ENCODE results near the gene USP53. TPM values are rescaled to one million over a fixed set of nuclear protein-coding genes. Genes with fewer than 3 reads are reported as not detected.

The USP53 gene
- total and polyA plus RNA-seq, 2 of the 13 experiments (the other 11 are each of a cell fraction or from before 2014, with no cell fraction given), result 5.3 to 8.1 TPM

DNA sequence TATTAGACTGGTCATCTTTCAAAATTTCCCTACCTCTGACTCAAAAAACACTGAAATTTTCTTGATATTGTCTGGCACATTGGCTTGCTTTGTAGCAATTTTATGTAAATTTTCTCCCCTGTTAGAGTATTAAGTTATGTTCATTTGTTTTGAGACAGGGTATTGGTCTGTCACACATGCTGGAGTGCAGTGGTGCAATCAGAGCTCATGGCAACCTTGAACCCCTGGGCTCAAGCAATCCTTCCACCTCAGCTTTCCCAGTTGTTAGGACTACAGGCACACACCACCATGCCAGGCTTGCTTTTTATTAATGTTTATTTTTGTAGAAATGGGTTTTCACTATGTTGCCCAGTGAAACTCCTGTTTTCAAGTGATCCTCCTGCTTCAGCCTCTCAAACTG, 91.9 kb downstream of the USP53 start:
- no peaks in the 10 kb centered on the region for H3K36me3 ChIP-seq (replicated peaks in 1 of 2; ENCODE audit: control insufficient read depth in 1 of 2, insufficient read depth in 2 of 2, low read length in 2 of 2)
- no TSS peak for BruUV-seq (replicated peaks)
- ATAC-seq, result peak; percentile 7; the same call in 1 of the 3 replicates
- intact Hi-C loops (cut with micrococcal nuclease; ENCODE audit: unreplicated experiment) (loop anchor here (5.0 kb wide), 2 partner anchors 322 to 748 kb away; no protein-coding TSS in a partner anchor), in situ Hi-C loops (cut with HindIII; ENCODE audit: extremely low pct_ligation_motif_present, low pct_unique_long_range_greater_than_20kb) (no loop called here)
- peak; percentile 28 for DNase-seq (ENCODE audit: low spot score)
- no peak overlapping the region for H3K9ac ChIP-seq (ENCODE audit: insufficient read depth, low read depth, low read length)
- ChIA-PET POLR2A (no interaction called here), CTCF (ENCODE audit: low intra/inter-chr PET ratio, low total read pairs) (no interaction called here)
- H3K27ac ChIP-seq (ENCODE audit: extremely low read length, insufficient read depth, low read length), result peak overlapping the region; percentile 52
- H3K27me3 ChIP-seq (ENCODE audit: control insufficient read depth in 1 of 2, insufficient read depth in 2 of 2, low read length in 2 of 2), result peaks cover 0 to 5% of the 10 kb centered on the region in 2 experiments; a peak in 2 of 5 replicates
- no peak overlapping the region for H2AFZ ChIP-seq (ENCODE audit: low read length)
- TF ChIP-seq SAP130 (CRISPR knock-in tag; IDR thresholded peaks at IDR 0.05; ENCODE audit: low read depth) (peak; percentile 41; the same call in 1 of the 2 replicates), RARA (CRISPR knock-in tag; IDR thresholded peaks at IDR 0.05) (peak; percentile 45; the same call in 1 of the 2 replicates), HNF4A (CRISPR knock-in tag; IDR thresholded peaks at IDR 0.05) (peak; percentile 64), MED1 (CRISPR knock-in tag; IDR thresholded peaks at IDR 0.05) (peak; percentile 31; the same call in 1 of the 2 replicates), ZNF780A (CRISPR knock-in tag; IDR thresholded peaks at IDR 0.05) (no peak), CEBPB (IDR thresholded peaks at IDR 0.05; ENCODE audit: borderline replicate concordance, low read depth, low read length) (peak; percentile 86), NR2F6 (IDR thresholded peaks at IDR 0.05) (no peak), NR2F6 (CRISPR knock-in tag; IDR thresholded peaks at IDR 0.05) (0 out of 2 replicates have a peak, but pooled peaks have one; percentile 16), ZNF644 (CRISPR knock-in tag; IDR thresholded peaks at IDR 0.05; ENCODE audit: low read depth) (0 out of 2 replicates have a peak, but pooled peaks have one; percentile 22), TBX2 (CRISPR knock-in tag; IDR thresholded peaks at IDR 0.05; ENCODE audit: borderline replicate concordance) (no peak), CEBPG (CRISPR knock-in tag; IDR thresholded peaks at IDR 0.05) (peak; percentile 71)
- TF ChIP-seq, protein P1, sequence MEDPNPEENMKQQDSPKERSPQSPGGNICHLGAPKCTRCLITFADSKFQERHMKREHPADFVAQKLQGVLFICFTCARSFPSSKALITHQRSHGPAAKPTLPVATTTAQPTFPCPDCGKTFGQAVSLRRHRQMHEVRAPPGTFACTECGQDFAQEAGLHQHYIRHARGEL (CRISPR knock-in tag; IDR thresholded peaks at IDR 0.05), result no peak
- TF ChIP-seq, protein P2, sequence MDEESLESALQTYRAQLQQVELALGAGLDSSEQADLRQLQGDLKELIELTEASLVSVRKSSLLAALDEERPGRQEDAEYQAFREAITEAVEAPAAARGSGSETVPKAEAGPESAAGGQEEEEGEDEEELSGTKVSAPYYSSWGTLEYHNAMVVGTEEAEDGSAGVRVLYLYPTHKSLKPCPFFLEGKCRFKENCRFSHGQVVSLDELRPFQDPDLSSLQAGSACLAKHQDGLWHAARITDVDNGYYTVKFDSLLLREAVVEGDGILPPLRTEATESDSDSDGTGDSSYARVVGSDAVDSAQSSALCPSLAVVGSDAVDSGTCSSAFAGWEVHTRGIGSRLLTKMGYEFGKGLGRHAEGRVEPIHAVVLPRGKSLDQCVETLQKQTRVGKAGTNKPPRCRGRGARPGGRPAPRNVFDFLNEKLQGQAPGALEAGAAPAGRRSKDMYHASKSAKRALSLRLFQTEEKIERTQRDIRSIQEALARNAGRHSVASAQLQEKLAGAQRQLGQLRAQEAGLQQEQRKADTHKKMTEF (CRISPR knock-in tag; IDR thresholded peaks at IDR 0.05), result 0 out of 2 replicates have a peak, but pooled peaks have one; percentile 28
- TF ChIP-seq, protein P3, sequence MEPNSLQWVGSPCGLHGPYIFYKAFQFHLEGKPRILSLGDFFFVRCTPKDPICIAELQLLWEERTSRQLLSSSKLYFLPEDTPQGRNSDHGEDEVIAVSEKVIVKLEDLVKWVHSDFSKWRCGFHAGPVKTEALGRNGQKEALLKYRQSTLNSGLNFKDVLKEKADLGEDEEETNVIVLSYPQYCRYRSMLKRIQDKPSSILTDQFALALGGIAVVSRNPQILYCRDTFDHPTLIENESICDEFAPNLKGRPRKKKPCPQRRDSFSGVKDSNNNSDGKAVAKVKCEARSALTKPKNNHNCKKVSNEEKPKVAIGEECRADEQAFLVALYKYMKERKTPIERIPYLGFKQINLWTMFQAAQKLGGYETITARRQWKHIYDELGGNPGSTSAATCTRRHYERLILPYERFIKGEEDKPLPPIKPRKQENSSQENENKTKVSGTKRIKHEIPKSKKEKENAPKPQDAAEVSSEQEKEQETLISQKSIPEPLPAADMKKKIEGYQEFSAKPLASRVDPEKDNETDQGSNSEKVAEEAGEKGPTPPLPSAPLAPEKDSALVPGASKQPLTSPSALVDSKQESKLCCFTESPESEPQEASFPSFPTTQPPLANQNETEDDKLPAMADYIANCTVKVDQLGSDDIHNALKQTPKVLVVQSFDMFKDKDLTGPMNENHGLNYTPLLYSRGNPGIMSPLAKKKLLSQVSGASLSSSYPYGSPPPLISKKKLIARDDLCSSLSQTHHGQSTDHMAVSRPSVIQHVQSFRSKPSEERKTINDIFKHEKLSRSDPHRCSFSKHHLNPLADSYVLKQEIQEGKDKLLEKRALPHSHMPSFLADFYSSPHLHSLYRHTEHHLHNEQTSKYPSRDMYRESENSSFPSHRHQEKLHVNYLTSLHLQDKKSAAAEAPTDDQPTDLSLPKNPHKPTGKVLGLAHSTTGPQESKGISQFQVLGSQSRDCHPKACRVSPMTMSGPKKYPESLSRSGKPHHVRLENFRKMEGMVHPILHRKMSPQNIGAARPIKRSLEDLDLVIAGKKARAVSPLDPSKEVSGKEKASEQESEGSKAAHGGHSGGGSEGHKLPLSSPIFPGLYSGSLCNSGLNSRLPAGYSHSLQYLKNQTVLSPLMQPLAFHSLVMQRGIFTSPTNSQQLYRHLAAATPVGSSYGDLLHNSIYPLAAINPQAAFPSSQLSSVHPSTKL (CRISPR knock-in tag; IDR thresholded peaks at IDR 0.05), result peak; percentile 50
- TF ChIP-seq, protein P4, sequence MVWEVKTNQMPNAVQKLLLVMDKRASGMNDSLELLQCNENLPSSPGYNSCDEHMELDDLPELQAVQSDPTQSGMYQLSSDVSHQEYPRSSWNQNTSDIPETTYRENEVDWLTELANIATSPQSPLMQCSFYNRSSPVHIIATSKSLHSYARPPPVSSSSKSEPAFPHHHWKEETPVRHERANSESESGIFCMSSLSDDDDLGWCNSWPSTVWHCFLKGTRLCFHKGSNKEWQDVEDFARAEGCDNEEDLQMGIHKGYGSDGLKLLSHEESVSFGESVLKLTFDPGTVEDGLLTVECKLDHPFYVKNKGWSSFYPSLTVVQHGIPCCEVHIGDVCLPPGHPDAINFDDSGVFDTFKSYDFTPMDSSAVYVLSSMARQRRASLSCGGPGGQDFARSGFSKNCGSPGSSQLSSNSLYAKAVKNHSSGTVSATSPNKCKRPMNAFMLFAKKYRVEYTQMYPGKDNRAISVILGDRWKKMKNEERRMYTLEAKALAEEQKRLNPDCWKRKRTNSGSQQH (CRISPR knock-in tag; IDR thresholded peaks at IDR 0.05; ENCODE audit: low read depth), result 0 out of 2 replicates have a peak, but pooled peaks have one; percentile 22
- no peaks in the 10 kb centered on the region for H4K20me1 ChIP-seq (ENCODE audit: insufficient read depth, low read length)
- H3K4me1 ChIP-seq (ENCODE audit: insufficient read depth, low read length), result peaks cover 43% of the 10 kb centered on the region
- H3K4me2 ChIP-seq (ENCODE audit: low read depth, low read length), result peak overlapping the region; percentile 10; the same call in 1 of the 2 replicates
- no peak for FAIRE-seq
- peaks cover 15% of the 10 kb centered on the region for H3K79me2 ChIP-seq (ENCODE audit: insufficient read depth, low read length)
- H3K4me3 ChIP-seq (replicated peaks in 1 of 3; ENCODE audit: insufficient read depth in 1 of 3, low read depth in 2 of 3, low read length in 3 of 3), result no peak overlapping the region
- H3K9me3 ChIP-seq (ENCODE audit: low read length), result no peaks in the 10 kb centered on the region
